H1 (cell line): Measurements from ENCODE around the gene RNF111. TPM values are rescaled to one million over a fixed set of nuclear protein-coding genes. Genes with fewer than 3 reads are reported as not detected.

Experiments
- CTCF ChIA-PET: fragments of 300-600 bp; sonication (Branson Sonifier 250); formaldehyde crosslinking; loops from one replicate; lab custom pipeline; 2021; ENCODE audit not compliant: partially characterized antibody; lab: Charles Lee
- POLR2A ChIA-PET: fragments of 300-600 bp; sonication (Branson Sonifier 250); formaldehyde crosslinking; loops from one replicate; lab custom pipeline; 2021; ENCODE audit warnings: inconsistent platforms; ENCODE audit not compliant: partially characterized antibody; lab: Charles Lee
- DNase-seq, 2 experiments: peaks; one replicate each; pipeline versions ENCODE4 v3.0.0 to v3.0.0-alpha.2; 2010 to 2022; ENCODE audit warnings: low spot score in 2 of 2, low read depth in 1 of 2, mixed read lengths in 1 of 2
- FAIRE-seq: peaks from 2 replicates; lab custom pipeline; 2011; peaks lifted over from hg19 to GRCh38; lab: Jason Lieb, UNC
- H2AFZ ChIP-seq: 2 replicates; pipeline ENCODE4 v1.8.1; 2012; ENCODE audit warnings: low read length, inconsistent platforms
- H2AK5ac ChIP-seq: 2 replicates; pipeline ENCODE4 v1.6.1; 2013; ENCODE audit warnings: low read depth, low read length
- H2BK120ac ChIP-seq: replicated peaks from 2 replicates; pipeline ENCODE3; 2013; ENCODE audit warnings: low read depth, low read length, inconsistent platforms
- H2BK12ac ChIP-seq: 2 replicates; pipeline ENCODE4 v1.6.1; 2013; ENCODE audit warnings: low read depth, low read length
- H2BK15ac ChIP-seq: 2 replicates; pipeline ENCODE4 v1.6.1; 2013; ENCODE audit warnings: low read length
- H2BK20ac ChIP-seq: 2 replicates; pipeline ENCODE4 v1.6.1; 2013; ENCODE audit warnings: low read length
- H2BK5ac ChIP-seq: 2 replicates; pipeline ENCODE4 v1.6.1; 2013; ENCODE audit warnings: low read depth, low read length
- H3K14ac ChIP-seq: 2 replicates; pipeline ENCODE4 v1.6.1; 2013; ENCODE audit warnings: inconsistent platforms; ENCODE audit not compliant: insufficient read length
- H3K18ac ChIP-seq: 2 replicates; pipeline ENCODE4 v1.6.1; 2013; ENCODE audit warnings: low read length; ENCODE audit errors: extremely low read depth
- H3K23ac ChIP-seq: 2 replicates; pipeline ENCODE4 v1.6.1; 2013; ENCODE audit warnings: inconsistent platforms; ENCODE audit not compliant: insufficient read length
- H3K23me2 ChIP-seq: 2 replicates; pipeline ENCODE4 v1.6.1; 2013; ENCODE audit warnings: low read depth, low read length
- H3K27ac ChIP-seq: 2 replicates; pipeline ENCODE4 v1.6.1; 2011; ENCODE audit warnings: low read depth, low read length, inconsistent platforms
- H3K27me3 ChIP-seq, 4 experiments: replicated peaks in 1 of 4; 1 replicate in 1 of 4; 2 replicates in 3 of 4; pipeline versions ENCODE4 v1.6.1 to v1.8.1; 2011 to 2013; ENCODE audit warnings: low read length in 3 of 4, mild to moderate bottlenecking in 3 of 4, inconsistent platforms in 2 of 4, mixed read lengths in 2 of 4, moderate library complexity in 1 of 4; ENCODE audit not compliant: control insufficient read depth in 3 of 4, insufficient read depth in 3 of 4; ENCODE audit errors: extremely low read depth in 1 of 4
- H3K36me3 ChIP-seq, 4 experiments: 2 replicates each; pipeline versions ENCODE4 v1.6.1 to v1.8.1; 2011 to 2013; ENCODE audit warnings: mild to moderate bottlenecking in 4 of 4, low read length in 3 of 4, moderate library complexity in 2 of 4, control low read depth in 1 of 4, inconsistent platforms in 1 of 4; ENCODE audit not compliant: insufficient read depth in 4 of 4, control insufficient read depth in 2 of 4
- H3K4ac ChIP-seq: replicated peaks from 2 replicates; pipeline ENCODE3; 2013; ENCODE audit warnings: low read length, low read depth, mixed read lengths, inconsistent platforms; ENCODE audit not compliant: insufficient read length
- H3K4me1 ChIP-seq, 4 experiments: replicated peaks in 1 of 4; 1 replicate in 1 of 4; 2 replicates in 3 of 4; pipeline versions ENCODE4 v1.6.1 to v1.8.1; 2011 to 2013; ENCODE audit warnings: low read length in 3 of 4, inconsistent platforms in 2 of 4, mixed read lengths in 1 of 4; ENCODE audit not compliant: insufficient read depth in 4 of 4, control insufficient read depth in 3 of 4
- H3K4me2 ChIP-seq, 2 experiments: 2 replicates each; pipeline versions ENCODE4 v1.6.1 to v1.8.1; 2011 to 2013; ENCODE audit warnings: low read depth in 2 of 2, low read length in 2 of 2, control low read depth in 1 of 2, inconsistent platforms in 1 of 2, mild to moderate bottlenecking in 1 of 2; ENCODE audit not compliant: insufficient read depth in 1 of 2
- H3K4me3 ChIP-seq, 4 experiments: fragments of 200-600, 300-600 bp in 1 of 4; sonication (generic), shearing (Covaris generic), sonication (Bioruptor Twin) in 1 of 4; 2 replicates each; pipeline versions ENCODE4 v1.5.1 to v1.8.1; 2011 to 2016; ENCODE audit warnings: low read length in 4 of 4, low read depth in 3 of 4, control low read depth in 2 of 4, inconsistent platforms in 2 of 4, mild to moderate bottlenecking in 2 of 4, mixed read lengths in 1 of 4, moderate library complexity in 1 of 4; ENCODE audit not compliant: insufficient read depth in 2 of 4; ENCODE audit errors: extremely low read depth in 1 of 4
- H3K56ac ChIP-seq: replicated peaks from 2 replicates; pipeline ENCODE3; 2013; ENCODE audit warnings: low read depth, mild to moderate bottlenecking, mixed read lengths, low read length, inconsistent platforms; ENCODE audit not compliant: insufficient read length
- H3K79me1 ChIP-seq: 2 replicates; pipeline ENCODE4 v1.6.1; 2013; ENCODE audit warnings: low read depth, low read length, control low read depth
- H3K79me2 ChIP-seq, 2 experiments: 2 replicates each; pipeline versions ENCODE4 v1.6.1 to v1.8.1; 2012 to 2013; ENCODE audit warnings: low read length in 2 of 2, mild to moderate bottlenecking in 2 of 2, inconsistent platforms in 1 of 2; ENCODE audit not compliant: insufficient read depth in 2 of 2, control insufficient read depth in 1 of 2
- H3K9ac ChIP-seq, 4 experiments: replicated peaks in 1 of 4; 1 replicate in 1 of 4; 2 replicates in 3 of 4; pipeline versions ENCODE4 v1.6.1 to v1.8.1; 2011 to 2013; ENCODE audit warnings: low read depth in 3 of 4, low read length in 3 of 4, control low read depth in 2 of 4, mild to moderate bottlenecking in 2 of 4, moderate library complexity in 2 of 4, inconsistent platforms in 1 of 4; ENCODE audit errors: extremely low read depth in 1 of 4
- H3K9me3 ChIP-seq, 2 experiments: 2 replicates each; pipeline versions ENCODE4 v1.6.1 to v1.8.1; 2012 to 2013; ENCODE audit warnings: mild to moderate bottlenecking in 2 of 2, moderate library complexity in 2 of 2, control low read depth in 1 of 2, inconsistent platforms in 1 of 2, low read depth in 1 of 2, low read length in 1 of 2, mixed read lengths in 1 of 2; ENCODE audit not compliant: insufficient read depth in 2 of 2
- H4K20me1 ChIP-seq, 2 experiments: replicated peaks in 1 of 2; 2 replicates each; pipeline versions ENCODE3 to v1.8.1; 2011 to 2013; ENCODE audit warnings: inconsistent platforms in 2 of 2, low read length in 2 of 2, mild to moderate bottlenecking in 1 of 2; ENCODE audit not compliant: insufficient read depth in 2 of 2, control insufficient read depth in 1 of 2
- H4K5ac ChIP-seq: 2 replicates; pipeline ENCODE4 v1.6.1; 2013; ENCODE audit warnings: low read length, low read depth, mixed read lengths, inconsistent platforms; ENCODE audit not compliant: insufficient read length
- H4K8ac ChIP-seq: 2 replicates; pipeline ENCODE4 v1.8.0; 2013; ENCODE audit warnings: mild to moderate bottlenecking, moderate library complexity, low read length, inconsistent platforms; ENCODE audit not compliant: insufficient read depth; ENCODE audit errors: extremely low read depth
- H4K91ac ChIP-seq: replicated peaks from 2 replicates; pipeline ENCODE3; 2013; ENCODE audit warnings: low read length, mixed read lengths, inconsistent platforms; ENCODE audit not compliant: insufficient read length
- ASH2L ChIP-seq: fragments of 200-600, 300-600 bp; sonication (generic); IDR thresholded peaks from one replicate; pipeline ENCODE4 v1.7.1; 2017; ENCODE audit warnings: low read length
- CBX8 ChIP-seq: fragments of 300-800, 300-1000 bp; sonication (generic); IDR thresholded peaks from 2 replicates; pipeline ENCODE4 v1.7.1; 2016; ENCODE audit warnings: low read depth, low read length, borderline replicate concordance
- EGR1 ChIP-seq: IDR thresholded peaks from 2 replicates; pipeline ENCODE4 v1.6.1; 2011; ENCODE audit warnings: low read depth, low read length, borderline replicate concordance
- GTF2F1 ChIP-seq: IDR thresholded peaks from 2 replicates; pipeline ENCODE4 v1.6.1; 2012; ENCODE audit warnings: low read depth, low read length, improper control_type of control experiment, borderline replicate concordance
- HDAC2 ChIP-seq, 2 experiments: fragments of 300-600 bp in 1 of 2; sonication (generic) in 1 of 2; IDR thresholded peaks; 2 replicates each; pipeline ENCODE4 v1.6.1; 2011 to 2012; ENCODE audit warnings: low read depth in 2 of 2, low read length in 2 of 2, mild to moderate bottlenecking in 2 of 2, moderate library complexity in 2 of 2, borderline replicate concordance in 1 of 2, inconsistent platforms in 1 of 2
- NANOG ChIP-seq: IDR thresholded peaks from 2 replicates; pipeline ENCODE4 v1.6.1; 2011; ENCODE audit warnings: low read length, low read depth, mild to moderate bottlenecking, inconsistent platforms; ENCODE audit not compliant: insufficient read depth, poor library complexity, severe bottlenecking
- POLR2A ChIP-seq, 2 experiments: IDR thresholded peaks; 1 replicate in 1 of 2; 2 replicates in 1 of 2; pipeline ENCODE4 v1.6.1; 2011; ENCODE audit warnings: low read depth in 2 of 2, low read length in 2 of 2, mild to moderate bottlenecking in 2 of 2; ENCODE audit errors: control extremely low read depth in 1 of 2
- SP2 ChIP-seq: IDR thresholded peaks from 2 replicates; pipeline ENCODE4 v1.6.1; 2012; ENCODE audit warnings: mild to moderate bottlenecking, low read length, inconsistent platforms
- SRF ChIP-seq: IDR thresholded peaks from 2 replicates; pipeline ENCODE4 v1.6.1; 2011; ENCODE audit warnings: mild to moderate bottlenecking, low read depth, low read length, moderate library complexity
- TAF1 ChIP-seq: IDR thresholded peaks from 2 replicates; pipeline ENCODE4 v1.6.1; 2011; ENCODE audit warnings: mild to moderate bottlenecking, low read depth, low read length
- TAF7 ChIP-seq: optimal IDR thresholded peaks from 2 replicates; pipeline ENCODE3; 2011; ENCODE audit warnings: low read depth, mild to moderate bottlenecking, inconsistent platforms, low read length, moderate library complexity, borderline replicate concordance
- TCF12 ChIP-seq: IDR thresholded peaks from 2 replicates; pipeline ENCODE4 v1.6.1; 2011; ENCODE audit warnings: low read depth, mild to moderate bottlenecking, low read length
- WGBS, 2 experiments: shearing (Covaris generic) in 1 of 2; methylation state at CpG; one replicate each; pipeline versions ENCODE4 v1.1.6 to v1.1.7; 2013 to 2015; ENCODE audit warnings: low lambda C conversion rate in 2 of 2, mixed read lengths in 2 of 2, inconsistent platforms in 1 of 2, low coverage in 1 of 2, missing lambda C conversion rate in 1 of 2; ENCODE audit not compliant: insufficient replicate concordance in 2 of 2, insufficient coverage in 1 of 2, insufficient read length in 1 of 2; ENCODE audit errors: extremely low coverage in 1 of 2, missing lambda C conversion rate in 1 of 2; 5-methylcytosine and 5-hydroxymethylcytosine counted together
- polyA plus RNA-seq, 7 experiments: library from polyadenylated mRNA; depleted of rRNA in 3 of 7; stranded (reverse) in 5 of 7; unstranded in 2 of 7; fragments of >200 nt in 5 of 7; fragments of 200-250 nt in 2 of 7; gene quantifications; 1 replicate in 5 of 7; 2 replicates in 1 of 7; 4 replicates in 1 of 7; pipeline versions ENCODE4 v1.2.1 to v1.2.3, GENCODE V29; 2011 to 2013; ENCODE audit warnings: missing spikeins in 2 of 7, mixed read lengths in 2 of 7
- total RNA-seq: library from RNA; stranded (reverse); fragmentation: NEBNext Ultra II Directional; extraction: Animal tissue kit (Norgen Biotek cat#: 25700); gene quantifications from 2 replicates; pipeline ENCODE4 v1.2.1, GENCODE V29; 2021
- TF ChIP-seq, protein P1 (sequence below): IDR thresholded peaks from 2 replicates; pipeline ENCODE4 v1.6.1; 2012; ENCODE audit warnings: inconsistent platforms

The RNF111 gene
- total and polyA plus RNA-seq, 2 of the 8 experiments (the other 6 are each of a cell fraction or from before 2014, with no cell fraction given), result 18.5 to 26.6 TPM

GRCh38 chr15:59131969-59132562, 144.6 kb downstream of the RNF111 start:
- TF ChIP-seq TAF1 (no peak), ASH2L (no peak), CBX8 (no peak), NANOG (no peak), HDAC2 (IDR thresholded peaks at IDR 0.05; ENCODE audit: borderline replicate concordance in 1 of 2, low read depth in 2 of 2, low read length in 2 of 2) (no peak), GTF2F1 (no peak), TAF7 (no peak), SP2 (no peak), SRF (no peak), TCF12 (no peak), EGR1 (no peak), POLR2A (IDR thresholded peaks at IDR 0.05; ENCODE audit: control extremely low read depth in 1 of 2, low read depth in 2 of 2, low read length in 2 of 2) (no peak)
- TF ChIP-seq, protein P1, sequence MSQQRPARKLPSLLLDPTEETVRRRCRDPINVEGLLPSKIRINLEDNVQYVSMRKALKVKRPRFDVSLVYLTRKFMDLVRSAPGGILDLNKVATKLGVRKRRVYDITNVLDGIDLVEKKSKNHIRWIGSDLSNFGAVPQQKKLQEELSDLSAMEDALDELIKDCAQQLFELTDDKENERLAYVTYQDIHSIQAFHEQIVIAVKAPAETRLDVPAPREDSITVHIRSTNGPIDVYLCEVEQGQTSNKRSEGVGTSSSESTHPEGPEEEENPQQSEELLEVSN, result no peak
- DNase-seq, result no peak
- Histone ChIP-seq H3K4me2 (no peak overlapping the region), H3K14ac (no peak overlapping the region), H3K4me1 (no peaks in the 10 kb centered on the region; a peak in 1 of 7 replicates), H3K23me2 (no peaks in the 10 kb centered on the region), H3K18ac (no peak overlapping the region), H3K27me3 (no peaks in the 10 kb centered on the region), H2BK5ac (no peak overlapping the region), H2BK120ac (no peak overlapping the region), H3K4ac (no peak overlapping the region), H4K20me1 (no peaks in the 10 kb centered on the region), H3K9me3 (peaks cover 3 to 6% of the 10 kb centered on the region in 2 experiments; a peak in 1 of 4 replicates), H3K36me3 (peaks cover 10 to 71% (median 33%) of the 10 kb centered on the region in 4 experiments), H3K9ac (no peak overlapping the region), H2BK20ac (no peak overlapping the region), H2BK15ac (no peak overlapping the region), H4K5ac (no peak overlapping the region), H3K4me3 (no peak overlapping the region), H3K79me2 (peaks cover 0 to 5% of the 10 kb centered on the region in 2 experiments; a peak in 1 of 4 replicates), H2BK12ac (no peak overlapping the region), H3K56ac (no peak overlapping the region), H3K79me1 (0 out of 2 replicates have a peak, but pooled peaks cover 3% of the 10 kb centered on the region), H3K27ac (no peak overlapping the region), H2AK5ac (no peak overlapping the region), H2AFZ (no peak overlapping the region), H4K91ac (no peak overlapping the region), H3K23ac (no peak overlapping the region), H4K8ac (no peak overlapping the region)
- ChIA-PET POLR2A (interaction anchor here (1.3 to 1.5 kb wide), 3 partner anchors 8 to 15 kb away, joined by 4 to 7 read pairs (median 5); no protein-coding TSS in a partner anchor), CTCF (interaction anchor here (0.6 to 1.3 kb wide), 5 partner anchors 9 to 382 kb away, joined by 3 to 4 read pairs (median 3); no protein-coding TSS in a partner anchor)
- FAIRE-seq, result no peak
- WGBS, 2 experiments, result 92% methylated on average over 3 of the region's 3 CpGs; no CpG with 5 or more reads in 1 of the 2 experiments
